ENCODE results near the gene TIMM23B. TPM values are rescaled to one million over a fixed set of nuclear protein-coding genes. Genes with fewer than 3 reads are reported as not detected.
"Not testable (repeated sequence)": the region's sequence is repeated elsewhere in the genome, so short reads cannot be mapped to it uniquely, and the experiment has no call there.

Gene TIMM23B
- total RNA-seq (2022) (37.0 and 39.3 TPM in 2 replicates), Bru-seq, nascent RNA (percentile 96 among the genes with signal in this experiment), BruChase-seq, experiment 1, labeled RNA remaining after a 2-hour chase (percentile 94 among the genes with signal in this experiment), BruChase-seq, experiment 2, labeled RNA remaining after a 6-hour chase (percentile 91 among the genes with signal in this experiment)
- long read RNA-seq, transcript TIMM23B-203 (8 exons, 2,623 nt): minor isoform, 8 of 38 reads
- long read RNA-seq, transcript TIMM23B-201 (7 exons, 1,142 nt): major isoform, 19 of 38 reads
- long read RNA-seq, partial matches to known transcripts: 1 of 38 reads
- long read RNA-seq, other reads (novel, unspliced or antisense): 10 of 38 reads

GRCh38 chr10:49941447-49942338 is at the start of gene TIMM23B, which contains the start of gene PARG:
Gene TIMM23B (plus strand): TSS chr10:49942053. CDS start chr10:49942195, 142 bp downstream.
Gene PARG (minus strand): TSS chr10:49942027. CDS start chr10:49941725, 302 bp downstream.
- H3K4me3 ChIP-seq (ENCODE audit: low read depth, low read length): peak within 1 kb of the TSS; percentile 70
- TSS peak; percentile 45 for BruUV-seq (replicated peaks)
- H3K36me3 Mint-ChIP-seq (ENCODE audit: insufficient read depth, unreplicated experiment): peaks cover 26% of the 10 kb centered on the region

GRCh38 chr10:49899999-49900398 is 41.9 kb upstream of the TIMM23B start:
- H3K36me3 ChIP-seq (ENCODE audit: control insufficient read depth, insufficient read depth, low read length): not testable (repeated sequence)

More at GRCh38 chr10:49941447-49942338, at the start of gene TIMM23B, which contains the start of gene PARG:
- peak in 1 of 2 experiments; percentile 30 for TF ChIP-seq CTCF (IDR thresholded peaks at IDR 0.05; ENCODE audit: insufficient read depth in 1 of 2, low read depth in 1 of 2, low read length in 1 of 2, severe bottlenecking in 1 of 2, unreplicated experiment in 1 of 2)
- intact Hi-C loops (cut with micrococcal nuclease; ENCODE audit: unreplicated experiment); CTCF ChIA-PET; H3K27me3 Mint-ChIP-seq (ENCODE audit: insufficient read depth, unreplicated experiment); H3K4me1 ChIP-seq; H3K36me3 ChIP-seq (ENCODE audit: control insufficient read depth, insufficient read depth, low read length); H3K9me3 Mint-ChIP-seq (ENCODE audit: unreplicated experiment); H3K27me3 ChIP-seq (replicated peaks; ENCODE audit: control insufficient read depth, insufficient read depth, low read length); POLR2A ChIA-PET; H3K9me3 ChIP-seq: not testable (repeated sequence)
- peak within 1 kb of the TSS; percentile 99 for H3K27ac Mint-ChIP-seq (ENCODE audit: unreplicated experiment)
- DNase-seq: peak; percentile 86 to 91
- peak within 1 kb of the TSS; percentile 100 for H3K4me3 Mint-ChIP-seq (ENCODE audit: unreplicated experiment)
- H3K4me1 Mint-ChIP-seq (ENCODE audit: low read depth, unreplicated experiment): peaks cover 13% of the 10 kb centered on the region

GRCh38 chr10:49900406-49900805 is 41.4 kb upstream of the TIMM23B start:
- H3K4me3 Mint-ChIP-seq (ENCODE audit: unreplicated experiment); CTCF ChIA-PET: not testable (repeated sequence)
- H3K36me3 Mint-ChIP-seq (ENCODE audit: insufficient read depth, unreplicated experiment): peaks cover 10% of the 10 kb centered on the region

More at GRCh38 chr10:49899999-49900398, 41.9 kb upstream of the TIMM23B start:
- POLR2A ChIA-PET; H3K27me3 ChIP-seq (replicated peaks; ENCODE audit: control insufficient read depth, insufficient read depth, low read length); H3K27me3 Mint-ChIP-seq (ENCODE audit: insufficient read depth, unreplicated experiment); BruUV-seq (replicated peaks); DNase-seq; H3K4me1 ChIP-seq; H3K4me3 ChIP-seq (ENCODE audit: low read depth, low read length); CTCF ChIA-PET; H3K27ac Mint-ChIP-seq (ENCODE audit: unreplicated experiment); H3K9me3 ChIP-seq; intact Hi-C loops (cut with micrococcal nuclease; ENCODE audit: unreplicated experiment); H3K9me3 Mint-ChIP-seq (ENCODE audit: unreplicated experiment); H3K4me3 Mint-ChIP-seq (ENCODE audit: unreplicated experiment); H3K4me1 Mint-ChIP-seq (ENCODE audit: low read depth, unreplicated experiment): not testable (repeated sequence)
- peaks cover 10% of the 10 kb centered on the region for H3K36me3 Mint-ChIP-seq (ENCODE audit: insufficient read depth, unreplicated experiment)

GRCh38 chr10:49903829-49904228 is 38.0 kb upstream of the TIMM23B start:
- H3K36me3 Mint-ChIP-seq (ENCODE audit: insufficient read depth, unreplicated experiment); H3K4me3 Mint-ChIP-seq (ENCODE audit: unreplicated experiment); H3K4me1 Mint-ChIP-seq (ENCODE audit: low read depth, unreplicated experiment); H3K4me3 ChIP-seq (ENCODE audit: low read depth, low read length); POLR2A ChIA-PET; H3K36me3 ChIP-seq (ENCODE audit: control insufficient read depth, insufficient read depth, low read length); H3K9me3 Mint-ChIP-seq (ENCODE audit: unreplicated experiment); DNase-seq; H3K27me3 ChIP-seq (replicated peaks; ENCODE audit: control insufficient read depth, insufficient read depth, low read length); CTCF ChIA-PET; H3K27me3 Mint-ChIP-seq (ENCODE audit: insufficient read depth, unreplicated experiment); intact Hi-C loops (cut with micrococcal nuclease; ENCODE audit: unreplicated experiment); H3K4me1 ChIP-seq; H3K9me3 ChIP-seq; BruUV-seq (replicated peaks); H3K27ac Mint-ChIP-seq (ENCODE audit: unreplicated experiment): not testable (repeated sequence)

More at GRCh38 chr10:49900406-49900805, 41.4 kb upstream of the TIMM23B start:
- H3K9me3 ChIP-seq; POLR2A ChIA-PET; H3K4me1 ChIP-seq; intact Hi-C loops (cut with micrococcal nuclease; ENCODE audit: unreplicated experiment); H3K9me3 Mint-ChIP-seq (ENCODE audit: unreplicated experiment); H3K27ac Mint-ChIP-seq (ENCODE audit: unreplicated experiment); H3K4me1 Mint-ChIP-seq (ENCODE audit: low read depth, unreplicated experiment); BruUV-seq (replicated peaks); H3K27me3 Mint-ChIP-seq (ENCODE audit: insufficient read depth, unreplicated experiment); H3K27me3 ChIP-seq (replicated peaks; ENCODE audit: control insufficient read depth, insufficient read depth, low read length); DNase-seq; H3K4me3 ChIP-seq (ENCODE audit: low read depth, low read length); H3K36me3 ChIP-seq (ENCODE audit: control insufficient read depth, insufficient read depth, low read length): not testable (repeated sequence)

GRCh38 chr10:49908290-49909080 is 33.4 kb upstream of the TIMM23B start:
- H3K27ac Mint-ChIP-seq (ENCODE audit: unreplicated experiment): not testable (repeated sequence)

More at GRCh38 chr10:49908290-49909080, 33.4 kb upstream of the TIMM23B start:
- H3K4me1 Mint-ChIP-seq (ENCODE audit: low read depth, unreplicated experiment); H3K9me3 Mint-ChIP-seq (ENCODE audit: unreplicated experiment); H3K36me3 ChIP-seq (ENCODE audit: control insufficient read depth, insufficient read depth, low read length); intact Hi-C loops (cut with micrococcal nuclease; ENCODE audit: unreplicated experiment); H3K4me3 ChIP-seq (ENCODE audit: low read depth, low read length); H3K27me3 ChIP-seq (replicated peaks; ENCODE audit: control insufficient read depth, insufficient read depth, low read length); H3K9me3 ChIP-seq; H3K36me3 Mint-ChIP-seq (ENCODE audit: insufficient read depth, unreplicated experiment); CTCF ChIA-PET; H3K4me3 Mint-ChIP-seq (ENCODE audit: unreplicated experiment); BruUV-seq (replicated peaks); H3K4me1 ChIP-seq; DNase-seq; POLR2A ChIA-PET; H3K27me3 Mint-ChIP-seq (ENCODE audit: insufficient read depth, unreplicated experiment): not testable (repeated sequence)

All from Caco-2 (cell line).